Measurements from ENCODE around the gene SIGLEC5. TPM values are rescaled to one million over a fixed set of nuclear protein-coding genes. Genes with fewer than 3 reads are reported as not detected.

Gene SIGLEC5
- total RNA-seq, 4 donors from 2014 or later: 1.3 to 3.0 (median 2.5) TPM; not detected in 1

DNA sequence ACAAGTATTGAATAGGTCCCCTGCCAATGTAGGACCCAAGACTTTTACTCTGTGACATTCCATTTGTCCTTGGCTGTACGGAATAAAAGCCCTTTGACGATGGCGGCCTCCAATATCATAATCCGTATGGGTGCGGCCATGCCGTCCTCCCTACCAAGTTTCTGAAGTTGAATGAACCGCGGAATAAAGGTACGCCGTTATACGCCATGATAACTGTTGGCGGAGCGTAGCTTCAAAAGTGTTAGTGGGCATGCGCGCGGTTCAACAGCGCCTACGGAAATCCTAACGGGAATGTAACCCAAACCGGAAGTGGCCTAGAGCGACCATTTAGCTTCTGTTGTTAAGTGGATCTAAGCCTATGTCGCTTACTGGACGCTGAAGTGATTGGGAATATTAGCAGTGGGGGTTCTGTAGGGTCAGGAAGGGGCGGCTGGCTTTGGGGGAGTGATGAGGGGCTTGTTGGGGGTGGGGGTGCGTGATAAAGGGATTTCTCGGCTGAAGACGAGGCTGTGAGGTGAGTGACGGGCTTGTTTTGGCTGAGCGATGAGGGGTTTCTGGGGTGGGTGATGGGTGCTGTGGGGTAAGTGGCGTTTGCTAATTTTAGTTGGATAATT, 59.1 kb downstream of the SIGLEC5 start, which contains the start of gene ZNF175:
Gene ZNF175, plus strand, starts transcription at position 322 of the 614 bp plus-strand sequence. CDS start 2,047 bp downstream, outside the sequence.
- TF ChIP-seq, protein P1, sequence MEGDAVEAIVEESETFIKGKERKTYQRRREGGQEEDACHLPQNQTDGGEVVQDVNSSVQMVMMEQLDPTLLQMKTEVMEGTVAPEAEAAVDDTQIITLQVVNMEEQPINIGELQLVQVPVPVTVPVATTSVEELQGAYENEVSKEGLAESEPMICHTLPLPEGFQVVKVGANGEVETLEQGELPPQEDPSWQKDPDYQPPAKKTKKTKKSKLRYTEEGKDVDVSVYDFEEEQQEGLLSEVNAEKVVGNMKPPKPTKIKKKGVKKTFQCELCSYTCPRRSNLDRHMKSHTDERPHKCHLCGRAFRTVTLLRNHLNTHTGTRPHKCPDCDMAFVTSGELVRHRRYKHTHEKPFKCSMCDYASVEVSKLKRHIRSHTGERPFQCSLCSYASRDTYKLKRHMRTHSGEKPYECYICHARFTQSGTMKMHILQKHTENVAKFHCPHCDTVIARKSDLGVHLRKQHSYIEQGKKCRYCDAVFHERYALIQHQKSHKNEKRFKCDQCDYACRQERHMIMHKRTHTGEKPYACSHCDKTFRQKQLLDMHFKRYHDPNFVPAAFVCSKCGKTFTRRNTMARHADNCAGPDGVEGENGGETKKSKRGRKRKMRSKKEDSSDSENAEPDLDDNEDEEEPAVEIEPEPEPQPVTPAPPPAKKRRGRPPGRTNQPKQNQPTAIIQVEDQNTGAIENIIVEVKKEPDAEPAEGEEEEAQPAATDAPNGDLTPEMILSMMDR (IDR thresholded peaks at IDR 0.05; ENCODE audit: low read depth): no peak

- TF ChIP-seq, protein P1 (IDR thresholded peaks at IDR 0.05; ENCODE audit: low read depth): no peak
These were observed 61.7 kb downstream of the SIGLEC5 start for GRCh38 chr19:51568456-51568855.

GRCh38 chr19:51567583-51567982, 62.6 kb downstream of the SIGLEC5 start:
- TF ChIP-seq, protein P1 (IDR thresholded peaks at IDR 0.05; ENCODE audit: low read depth): no peak

- TF ChIP-seq, protein P1 (IDR thresholded peaks at IDR 0.05; ENCODE audit: low read depth): no peak
These were observed 63.6 kb downstream of the SIGLEC5 start for GRCh38 chr19:51566489-51567100.

DNA sequence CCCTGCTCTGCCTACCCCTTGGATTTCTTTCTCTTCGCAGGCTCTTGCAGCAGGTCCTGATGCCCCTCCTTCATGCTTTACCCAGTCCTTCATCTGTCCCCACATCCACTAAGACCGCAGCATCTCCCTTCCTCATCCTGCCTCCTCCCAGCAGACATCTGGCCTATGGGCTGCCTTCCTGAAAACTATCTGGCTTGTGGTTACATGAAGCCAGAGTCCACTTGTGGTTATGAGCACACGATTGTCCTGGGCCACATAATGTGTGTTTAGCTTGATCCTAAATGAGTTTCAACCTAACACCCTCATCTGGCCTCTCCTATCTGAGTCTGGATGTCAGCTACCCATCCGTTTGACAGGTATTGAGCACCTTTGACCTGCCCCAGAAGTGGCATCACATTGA, 64.6 kb downstream of the SIGLEC5 start:
- TF ChIP-seq, protein P1 (IDR thresholded peaks at IDR 0.05; ENCODE audit: low read depth): no peak

- TF ChIP-seq, protein P1 (IDR thresholded peaks at IDR 0.05; ENCODE audit: low read depth): no peak
These were observed 65.4 kb downstream of the SIGLEC5 start for GRCh38 chr19:51564791-51565190.

Small RNA genes lying within 50 kb of the gene (small RNA-seq; reads per million reads assigned to genes)
- not detected for gene AC018755.2

Other genes starting within 250 kb of the SIGLEC5 start
- gene LIM2, start 242.4 kb downstream of the SIGLEC5 start, total RNA-seq: not detected
- not detected for gene C19orf84, start 239.8 kb downstream of the SIGLEC5 start, total RNA-seq
- 1 to 10 TPM in 2 of 4 donors, under 1 TPM in 1, not detected in 1; 0.66 to 1.8 (median 1.7) TPM for gene SIGLEC10, start 212.8 kb downstream of the SIGLEC5 start, total RNA-seq
- gene SIGLEC8, start 171.9 kb downstream of the SIGLEC5 start, total RNA-seq: under 1 TPM; 0.17 to 0.94 (median 0.38) TPM
- gene CEACAM18, start 151.9 kb downstream of the SIGLEC5 start, total RNA-seq: not detected
- not detected for gene SIGLEC12, start 128.6 kb downstream of the SIGLEC5 start, total RNA-seq
- 1 to 10 TPM in 3 of 4 donors, not detected in 1; 1.5 to 2.9 (median 2.5) TPM for gene SIGLEC6, start 98.7 kb downstream of the SIGLEC5 start, total RNA-seq
- 10 to 100 TPM in 1 of 4 donors, 1 to 10 TPM in 3; 5.3 to 10.1 (median 7.1) TPM for gene ZNF175, start 59.1 kb downstream of the SIGLEC5 start, total RNA-seq
- gene SIGLEC14, start 16.4 kb upstream of the SIGLEC5 start, total RNA-seq: 1 to 10 TPM in 2 of 4 donors, under 1 TPM in 1, not detected in 1; 0.98 to 4.6 (median 3.4) TPM
- gene SPACA6, start 62.9 kb upstream of the SIGLEC5 start, total RNA-seq: 10 to 100 TPM in 1 of 4 donors, 1 to 10 TPM in 3; 2.6 to 10.8 (median 7.0) TPM
- 1 to 10 TPM in 2 of 4 donors, under 1 TPM in 1, not detected in 1; 0.51 to 5.7 (median 5.5) TPM for gene HAS1, start 93.6 kb upstream of the SIGLEC5 start, total RNA-seq
- 10 to 100 TPM in 3 of 4 donors, 1 to 10 TPM in 1; 5.1 to 35.7 (median 22.0) TPM for gene FPR1, start 121.5 kb upstream of the SIGLEC5 start, total RNA-seq
- 1 to 10 TPM in 3 of 4 donors, under 1 TPM in 1; 0.82 to 3.9 (median 1.3) TPM for gene FPR2, start 130.8 kb upstream of the SIGLEC5 start, total RNA-seq
- 100 to 1,000 TPM in 1 of 4 donors, 10 to 100 TPM in 2, 1 to 10 TPM in 1; 3.2 to 112 (median 27.3) TPM for gene FPR3, start 164.8 kb upstream of the SIGLEC5 start, total RNA-seq

Measured in subcutaneous adipose tissue (tissue), 4 donors.